Measurements from ENCODE around the gene SDK1.

DNA sequence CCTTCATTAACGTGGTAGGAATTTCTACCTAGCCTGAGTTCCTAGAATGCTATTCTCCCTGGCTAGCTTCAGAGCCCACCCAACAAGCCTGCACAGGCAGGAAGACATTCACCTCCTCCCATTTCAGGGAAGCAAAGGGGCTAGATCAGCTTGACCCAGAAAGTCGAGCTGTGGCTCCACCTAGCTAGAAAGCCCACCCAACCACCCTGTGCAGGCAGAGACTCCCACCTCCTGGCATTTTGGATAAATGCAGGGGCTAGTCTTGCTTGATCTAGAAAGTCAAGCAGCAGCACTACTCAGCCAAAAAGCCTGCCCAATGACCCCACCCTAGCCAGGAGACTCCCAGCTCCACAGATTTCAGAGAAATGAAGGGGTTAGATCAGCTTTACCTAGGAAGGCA, 479.5 kb downstream of the SDK1 start:
- TF ChIP-seq CTCF (IDR thresholded peaks at IDR 0.05) (no peak), POLR2AphosphoS5 (IDR thresholded peaks at IDR 0.05) (no peak), POLR2A (IDR thresholded peaks at IDR 0.05) (no peak)
